GM12874 (cell line): ENCODE data around the gene AHI1.

Experiments used
- CTCF ChIP-seq: IDR thresholded peaks from 2 replicates; pipeline ENCODE4 v1.5.1; 2011; ENCODE audit warnings: low read depth, mild to moderate bottlenecking, control low read depth, low read length, moderate library complexity; ENCODE audit not compliant: insufficient read depth

AHI1 gene

GRCh38 chr6:135411339-135411738 lies 86.2 kb downstream of the AHI1 start:
- peak; percentile 16; the same call in 1 of the 2 replicates for TF ChIP-seq CTCF

- no peak for TF ChIP-seq CTCF
Measured at GRCh38 chr6:135410856-135411255, 86.7 kb downstream of the AHI1 start.

- TF ChIP-seq CTCF, result no peak
Measured at GRCh38 chr6:135403584-135403983, 94.0 kb downstream of the AHI1 start.

GRCh38 chr6:135402311-135402710 lies 95.2 kb downstream of the AHI1 start:
- TF ChIP-seq CTCF, result no peak

GRCh38 chr6:135397172-135397952 lies 100.2 kb downstream of the AHI1 start:
- no peak for TF ChIP-seq CTCF

- TF ChIP-seq CTCF, result no peak
Measured at GRCh38 chr6:135395136-135395535, 102.4 kb downstream of the AHI1 start.

GRCh38 chr6:135393289-135393688 lies 104.3 kb downstream of the AHI1 start:
- TF ChIP-seq CTCF, result no peak
